H1 (cell line): ENCODE results near the gene TMEM127. TPM values are rescaled to one million over a fixed set of nuclear protein-coding genes. Genes with fewer than 3 reads are reported as not detected.

ENCODE experiments used
- ATF2 ChIP-seq: IDR thresholded peaks from 2 replicates; pipeline ENCODE4 v1.6.1; 2012; ENCODE audit warnings: low read length, inconsistent platforms
- BCL11A ChIP-seq, 2 experiments: IDR thresholded peaks; one replicate each; pipeline ENCODE4 v1.6.1; 2011; ENCODE audit warnings: low read depth in 2 of 2, low read length in 2 of 2, mild to moderate bottlenecking in 2 of 2
- GABPA ChIP-seq: IDR thresholded peaks from 2 replicates; pipeline ENCODE4 v1.6.1; 2011; ENCODE audit warnings: mild to moderate bottlenecking, low read length, moderate library complexity, borderline replicate concordance; ENCODE audit not compliant: insufficient read depth
- RFX5 ChIP-seq: IDR thresholded peaks from 2 replicates; pipeline ENCODE4 v1.6.1; 2011; ENCODE audit warnings: low read depth, low read length, improper control_type of control experiment, borderline replicate concordance
- SP4 ChIP-seq: IDR thresholded peaks from 2 replicates; pipeline ENCODE4 v1.6.1; 2012; ENCODE audit warnings: low read length, inconsistent platforms
- SRF ChIP-seq: IDR thresholded peaks from 2 replicates; pipeline ENCODE4 v1.6.1; 2011; ENCODE audit warnings: mild to moderate bottlenecking, low read depth, low read length, moderate library complexity
- polyA plus RNA-seq, 7 experiments: library from polyadenylated mRNA; depleted of rRNA in 3 of 7; stranded (reverse) in 5 of 7; unstranded in 2 of 7; fragments of >200 nt in 5 of 7; fragments of 200-250 nt in 2 of 7; gene quantifications; 1 replicate in 5 of 7; 2 replicates in 1 of 7; 4 replicates in 1 of 7; pipeline versions ENCODE4 v1.2.1 to v1.2.3, GENCODE V29; 2011 to 2013; ENCODE audit warnings: missing spikeins in 2 of 7, mixed read lengths in 2 of 7
- total RNA-seq: library from RNA; stranded (reverse); fragmentation: NEBNext Ultra II Directional; extraction: Animal tissue kit (Norgen Biotek cat#: 25700); gene quantifications from 2 replicates; pipeline ENCODE4 v1.2.1, GENCODE V29; 2021

The TMEM127 gene
- total and polyA plus RNA-seq, 2 of the 8 experiments (the other 6 are each of a cell fraction or from before 2014, with no cell fraction given), result 25.0 to 41.0 TPM

DNA sequence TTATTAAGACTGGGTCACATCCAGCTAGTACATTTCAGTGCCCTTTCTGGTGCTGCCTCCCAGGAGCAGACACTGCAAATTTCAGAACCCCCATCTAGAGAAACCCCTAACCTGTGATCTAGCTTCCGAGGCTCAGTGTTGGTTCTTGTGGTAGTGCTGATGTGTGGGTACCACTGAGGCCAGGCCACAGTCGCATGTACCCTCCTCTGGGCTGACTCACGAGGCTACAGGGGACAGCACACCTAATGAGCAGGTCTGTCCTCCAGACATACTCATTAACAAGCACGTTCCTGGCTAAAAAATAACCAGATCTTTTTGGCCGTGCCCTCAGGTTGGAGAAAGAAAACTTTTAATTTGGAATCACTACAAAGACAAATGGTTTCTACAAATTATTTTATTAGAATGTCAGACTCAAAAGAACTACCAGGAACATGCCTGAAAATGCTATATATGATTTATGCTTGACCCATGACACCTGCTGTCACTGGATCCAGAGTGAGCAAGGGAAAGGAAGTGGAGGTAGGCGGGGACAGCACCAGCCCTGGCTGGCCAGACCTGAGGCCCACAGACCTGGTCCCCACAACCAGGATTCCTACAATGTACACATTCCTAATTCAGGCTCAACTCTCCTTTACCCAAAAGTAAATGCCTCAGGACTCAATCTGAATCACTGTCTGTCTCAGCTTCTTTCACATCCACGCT, 8.7 kb upstream of the TMEM127 start (continued):
- TF ChIP-seq BCL11A (IDR thresholded peaks at IDR 0.05; ENCODE audit: low read depth in 2 of 2, low read length in 2 of 2), result no peak
- TF ChIP-seq ATF2, result no peak
- no peak for TF ChIP-seq SP4
- TF ChIP-seq SRF, result no peak
- TF ChIP-seq RFX5, result no peak
- no peak for TF ChIP-seq GABPA
